Brain microvascular endothelial cell (primary cell): Measurements from ENCODE around the gene VASP.

Experiments used
- DNase-seq: peaks from one replicate; pipeline ENCODE4 v3.0.0-alpha.2; 2020
- H3K27ac ChIP-seq: fragments of 250-450 bp; sonication (Bioruptor Pico); 2 replicates; pipeline ENCODE4 v1.5.1; 2020; ENCODE audit warnings: mild to moderate bottlenecking, moderate library complexity
- H3K27me3 ChIP-seq: fragments of 250-450 bp; sonication (Bioruptor Pico); replicated peaks from 2 replicates; pipeline ENCODE4 v1.5.1; 2020; ENCODE audit warnings: mild to moderate bottlenecking
- H3K36me3 ChIP-seq: fragments of 250-450 bp; sonication (Bioruptor Pico); replicated peaks from 2 replicates; pipeline ENCODE4 v1.5.1; 2020; ENCODE audit warnings: mild to moderate bottlenecking
- H3K4me3 ChIP-seq: 2 replicates; pipeline ENCODE4 v1.5.1; 2011; ENCODE audit warnings: low read depth, mild to moderate bottlenecking, control low read depth, low read length, moderate library complexity
- CTCF ChIP-seq: IDR thresholded peaks from 2 replicates; pipeline ENCODE4 v1.5.1; 2011; ENCODE audit warnings: low read depth, mild to moderate bottlenecking, moderate library complexity, low read length, control low read depth, inconsistent platforms; ENCODE audit errors: missing control alignments
- in situ Hi-C: cut with HindIII; loops from 2 replicates; pipeline ENCODE4 v1.10.0; 2017; ENCODE audit warnings: low sequenced_read_pairs, low pct_ligation_motif_present

VASP gene

GRCh38 chr19:45475537-45476291, 31.6 kb upstream of the VASP start:
- H3K4me3 ChIP-seq, result no peak overlapping the region
- no peaks in the 10 kb centered on the region for H3K36me3 ChIP-seq
- H3K27me3 ChIP-seq, result no peaks in the 10 kb centered on the region
- H3K27ac ChIP-seq, result no peak overlapping the region
- DNase-seq, result peak; percentile 55
- in situ Hi-C loops, result no loop called here
- TF ChIP-seq CTCF, result no peak

- in situ Hi-C loops, result no loop called here
- H3K36me3 ChIP-seq, result no peaks in the 10 kb centered on the region
- H3K4me3 ChIP-seq, result no peak overlapping the region
- H3K27me3 ChIP-seq, result no peaks in the 10 kb centered on the region
- peak; percentile 60 for DNase-seq
- H3K27ac ChIP-seq, result no peak overlapping the region
- no peak for TF ChIP-seq CTCF
Observed at GRCh38 chr19:45476304-45476703, 31.0 kb upstream of the VASP start.

DNA sequence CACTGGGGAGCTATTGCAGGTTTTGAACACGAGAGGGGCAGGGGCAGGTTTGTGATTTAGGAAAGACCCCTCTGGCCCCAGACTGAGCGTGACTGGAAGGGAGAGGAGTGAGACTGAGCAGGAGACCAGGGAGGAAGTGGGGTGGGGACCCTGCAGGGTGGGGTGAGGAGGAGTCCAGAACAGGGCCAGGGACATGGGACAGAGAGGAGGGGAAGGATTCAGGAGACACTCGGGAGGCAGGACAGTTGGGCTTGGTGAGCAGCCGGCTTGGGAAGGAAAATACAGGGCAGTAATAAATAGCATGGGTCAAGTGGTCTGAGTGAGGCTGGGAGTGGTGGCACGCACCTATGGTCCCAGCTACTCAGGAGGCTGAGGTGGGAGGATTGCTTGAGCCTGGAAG, 30.1 kb upstream of the VASP start:
- Histone ChIP-seq H3K27ac (no peak overlapping the region), H3K36me3 (no peaks in the 10 kb centered on the region), H3K27me3 (no peaks in the 10 kb centered on the region), H3K4me3 (no peak overlapping the region)
- TF ChIP-seq CTCF, result no peak
- DNase-seq, result peak; percentile 16
- in situ Hi-C loops, result no loop called here

- Histone ChIP-seq H3K36me3 (no peaks in the 10 kb centered on the region), H3K27me3 (no peaks in the 10 kb centered on the region), H3K27ac (peak overlapping the region; percentile 99), H3K4me3 (peak overlapping the region; percentile 59)
- DNase-seq, result no peak
- in situ Hi-C loops, result no loop called here
- no peak for TF ChIP-seq CTCF
Observed at GRCh38 chr19:45477713-45478453, 29.4 kb upstream of the VASP start.

GRCh38 chr19:45478454-45479238, 28.6 kb upstream of the VASP start:
- Histone ChIP-seq H3K27me3 (no peaks in the 10 kb centered on the region), H3K36me3 (no peaks in the 10 kb centered on the region), H3K27ac (peak overlapping the region; percentile 99), H3K4me3 (peak overlapping the region; percentile 59)
- in situ Hi-C loops, result no loop called here
- DNase-seq, result peak; percentile 92
- peak; percentile 96 for TF ChIP-seq CTCF
